Stimulated activated CD8-positive, alpha-beta memory T cell treated with anti-CD3 and anti-CD28 coated beads, Interleukin-15, amount 100 ng/mL, for 48 hours (primary cell): ENCODE measurements around the gene NCKAP1.
"Not testable (repeated sequence)": the region's sequence is repeated elsewhere in the genome, so short reads cannot be mapped to it uniquely, and the experiment has no call there.

Source experiments
- DNase-seq, 2 donors: peaks; one replicate each; pipeline ENCODE4 v3.0.0-alpha.2; 2020; ENCODE audit warnings: low read depth in 2 of 2

The NCKAP1 gene

DNA sequence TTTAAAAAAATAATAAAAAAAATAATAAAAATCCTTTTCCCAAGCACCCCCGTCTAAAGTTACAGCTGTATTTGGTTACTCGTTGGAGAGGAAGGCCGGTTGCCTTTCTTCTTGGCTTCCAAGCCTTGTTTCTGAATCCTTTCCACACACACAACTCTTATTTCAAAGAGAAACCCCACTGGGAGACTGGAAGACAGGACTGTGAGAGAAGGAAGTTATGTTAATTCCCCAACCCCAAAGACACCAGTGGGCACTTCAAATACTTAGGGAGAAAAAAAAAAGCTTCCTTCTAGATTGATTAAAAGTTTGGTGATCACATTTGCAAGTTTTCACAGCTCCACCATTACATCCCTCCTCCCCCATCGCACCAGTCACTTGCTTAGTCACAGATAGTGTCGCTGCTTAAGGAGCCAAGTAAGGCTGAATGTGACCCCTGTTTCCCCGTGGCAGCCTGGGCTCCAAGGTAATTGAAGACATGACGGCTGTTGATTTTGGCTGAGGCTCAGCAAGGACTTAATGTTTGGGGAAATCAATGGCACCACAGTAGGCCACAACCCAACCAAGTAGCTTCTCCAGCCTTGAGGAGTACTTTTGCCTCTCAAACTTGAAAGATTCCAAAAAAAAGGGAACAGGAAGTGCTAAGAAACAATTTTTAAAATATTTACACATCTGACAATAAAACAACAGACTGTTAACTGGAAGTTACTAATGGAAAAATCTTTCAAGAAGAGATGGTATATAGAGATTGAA is 131.0 kb downstream of the NCKAP1 start:
- DNase-seq, result no peak

DNA sequence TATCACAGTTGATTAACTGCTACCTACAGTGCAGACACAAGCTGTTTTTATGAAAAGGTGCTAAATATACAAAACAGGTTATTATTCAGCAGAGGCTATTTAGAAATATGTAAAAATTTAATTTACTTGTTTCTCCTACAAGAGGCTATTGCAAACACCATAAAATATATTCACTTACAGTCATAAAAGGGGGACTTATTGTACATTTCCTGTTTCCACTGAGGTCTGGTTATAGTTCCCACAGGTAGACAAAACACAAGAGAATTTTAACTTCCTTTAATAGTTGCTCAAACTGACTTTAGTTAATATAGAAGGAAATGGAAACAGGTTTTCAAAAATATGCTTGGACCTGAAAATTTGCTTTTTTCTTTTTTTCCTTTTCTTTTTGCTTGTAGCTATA is 131.8 kb downstream of the NCKAP1 start:
- no peak for DNase-seq

DNA sequence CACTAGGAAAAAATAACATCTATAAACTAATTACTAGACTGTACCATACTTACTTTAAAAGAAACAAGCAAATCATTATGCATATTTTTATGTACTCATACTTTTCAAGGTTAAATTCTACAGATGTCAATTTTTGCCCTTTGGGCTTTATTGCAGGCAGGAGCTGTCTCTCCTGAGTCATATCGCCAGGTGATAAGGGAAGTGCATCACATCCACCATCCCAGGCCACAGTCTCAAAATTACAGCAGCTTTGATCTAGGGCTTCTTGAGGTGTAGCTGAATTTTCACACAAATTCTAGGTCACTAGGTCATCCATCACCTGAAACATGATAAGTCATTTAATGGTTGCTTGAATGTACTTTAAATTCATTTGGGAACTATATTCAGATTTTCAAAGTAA is 133.4 kb downstream of the NCKAP1 start:
- DNase-seq, result no peak

DNA sequence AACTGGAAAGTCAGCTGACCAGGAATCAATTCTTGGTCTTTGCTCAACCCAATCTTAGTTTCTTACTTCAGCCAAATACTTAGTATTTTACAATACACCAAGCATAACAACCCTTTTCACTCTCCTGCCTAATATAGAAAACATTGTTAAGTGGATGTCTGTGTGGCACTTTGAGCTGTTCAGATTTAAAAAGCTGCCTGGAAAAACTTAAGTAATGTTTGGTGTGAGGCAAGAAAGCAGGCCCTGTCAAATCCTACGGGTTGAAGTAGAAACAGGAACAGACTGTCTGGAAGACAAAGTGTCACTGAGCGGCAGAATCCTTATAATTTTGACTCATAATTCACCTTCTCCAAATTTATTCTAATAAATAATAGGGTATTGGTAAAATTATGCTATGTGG is 134.7 kb downstream of the NCKAP1 start:
- DNase-seq, result no peak

DNA sequence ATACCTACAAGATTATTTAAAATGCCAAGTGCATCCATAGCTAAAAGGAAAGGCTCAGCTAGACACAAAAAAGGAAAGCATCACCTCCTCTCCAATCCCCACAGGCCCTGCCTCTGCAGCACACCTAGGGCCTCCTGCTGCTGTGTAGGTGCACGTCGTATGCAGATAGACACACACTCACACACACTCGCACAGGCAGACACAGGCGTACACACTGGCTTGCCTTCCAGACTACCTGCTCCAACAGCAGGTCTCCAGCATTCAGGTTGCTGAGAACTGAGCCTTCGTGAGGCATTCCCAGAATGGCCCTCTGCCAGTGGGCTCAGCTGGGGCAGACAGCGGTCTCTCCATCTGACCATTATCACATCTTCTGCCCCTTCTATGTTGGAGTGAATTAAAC is 136.5 kb downstream of the NCKAP1 start:
- no peak for DNase-seq

DNA sequence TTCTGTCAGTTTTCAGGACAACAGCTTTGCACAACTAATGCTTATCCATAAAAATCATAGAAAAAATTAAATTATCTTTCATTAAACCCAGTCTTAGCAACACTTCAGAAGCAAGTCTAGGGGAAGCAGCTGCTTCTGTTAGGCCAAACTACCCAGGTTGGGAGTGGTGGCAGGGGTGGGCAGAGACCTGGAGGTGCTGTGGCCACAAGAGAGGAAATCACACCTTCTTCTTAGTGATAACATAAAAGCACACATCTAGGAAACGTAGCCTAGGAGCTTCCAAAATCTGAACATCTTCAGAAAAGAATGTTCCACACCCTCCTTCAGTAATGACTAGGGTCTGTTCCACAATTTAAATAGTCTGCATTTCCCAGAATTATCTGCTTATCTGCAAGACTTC is 139.5 kb downstream of the NCKAP1 start:
- DNase-seq, result no peak

- DNase-seq, result no peak
Measured at GRCh38 chr2:182897137-182897536, 141.1 kb downstream of the NCKAP1 start.

DNA sequence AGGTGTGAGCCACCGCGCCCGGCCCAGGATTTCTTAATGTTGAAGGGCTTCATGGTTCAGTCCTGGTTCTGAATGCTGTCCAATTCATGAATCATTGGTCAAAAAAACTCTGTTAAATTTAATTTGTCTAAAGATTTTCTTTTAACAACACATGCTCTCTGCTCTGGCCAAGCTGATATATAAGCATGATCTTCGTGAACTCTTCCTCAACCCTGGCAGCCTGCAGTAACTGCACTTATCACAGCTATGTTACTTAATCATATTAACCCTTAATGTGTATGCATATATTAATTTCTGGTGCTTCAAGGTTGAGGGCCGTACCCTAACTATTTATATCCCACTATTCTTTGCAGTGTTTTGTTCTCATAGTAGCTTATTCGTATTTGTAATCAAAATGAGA is 142.5 kb downstream of the NCKAP1 start:
- DNase-seq, result no peak

GRCh38 chr2:182895169-182895568 is 143.1 kb downstream of the NCKAP1 start:
- DNase-seq, result no peak

DNA sequence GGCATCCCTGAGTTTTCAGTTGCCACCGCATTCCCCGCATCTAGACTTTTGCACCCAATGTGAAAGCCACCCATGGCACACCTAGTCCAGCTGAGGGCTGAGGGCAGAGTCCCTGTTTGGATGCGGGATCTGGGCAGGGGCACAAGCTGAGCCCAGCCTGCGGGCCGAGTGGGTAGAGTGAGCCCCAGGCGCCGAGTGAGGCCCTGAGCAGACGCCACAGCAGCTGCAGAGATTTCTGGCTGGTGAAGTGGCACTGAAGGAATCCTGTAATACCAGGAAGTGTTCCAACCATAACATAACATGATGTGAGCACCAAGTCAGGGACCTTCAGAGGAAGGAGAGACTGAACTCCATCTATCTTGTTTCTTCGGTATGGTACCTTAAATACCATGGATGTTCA is 144.1 kb downstream of the NCKAP1 start:
- no peak for DNase-seq

DNA sequence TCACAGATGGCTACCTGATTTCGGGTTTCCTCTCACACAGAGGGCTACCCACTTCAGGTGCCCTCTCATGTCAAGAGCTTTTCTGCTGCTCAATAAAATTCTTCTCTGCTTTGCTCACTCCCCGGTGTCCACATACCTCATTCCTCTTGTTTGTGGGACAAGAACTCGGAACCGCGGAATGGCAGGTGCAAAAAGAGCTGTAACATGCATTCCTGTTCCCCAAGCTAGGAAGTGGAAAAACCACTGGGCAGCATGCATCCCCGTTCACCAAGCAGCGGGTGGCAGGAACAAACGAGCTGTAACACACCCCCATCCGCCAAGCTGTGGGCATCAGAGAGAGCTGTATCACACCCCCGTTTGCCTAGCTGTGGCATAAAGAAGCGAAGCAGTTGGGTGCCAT is 144.6 kb downstream of the NCKAP1 start:
- DNase-seq, result no peak

GRCh38 chr2:182893035-182893434 is 145.2 kb downstream of the NCKAP1 start:
- not testable (repeated sequence) for DNase-seq

DNA sequence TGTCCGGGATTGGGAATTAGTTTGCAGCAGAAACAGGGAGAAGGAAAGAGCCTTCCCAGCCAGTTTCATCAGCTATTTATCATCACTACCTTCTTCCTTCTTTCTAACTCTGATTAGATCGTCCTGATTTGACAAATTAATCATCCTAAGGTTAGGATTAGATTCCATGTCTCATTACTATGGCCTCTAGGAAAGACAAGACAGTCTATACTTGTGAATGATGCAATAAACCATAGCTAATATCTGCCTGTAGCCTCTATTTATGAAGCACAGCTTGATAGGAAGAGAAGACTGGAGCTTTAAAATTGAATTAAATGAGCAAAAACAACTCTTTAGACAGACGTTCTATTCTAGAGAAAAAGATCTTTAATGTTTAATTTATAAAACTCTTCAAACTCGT is 146.6 kb downstream of the NCKAP1 start:
- DNase-seq, result no peak

DNA sequence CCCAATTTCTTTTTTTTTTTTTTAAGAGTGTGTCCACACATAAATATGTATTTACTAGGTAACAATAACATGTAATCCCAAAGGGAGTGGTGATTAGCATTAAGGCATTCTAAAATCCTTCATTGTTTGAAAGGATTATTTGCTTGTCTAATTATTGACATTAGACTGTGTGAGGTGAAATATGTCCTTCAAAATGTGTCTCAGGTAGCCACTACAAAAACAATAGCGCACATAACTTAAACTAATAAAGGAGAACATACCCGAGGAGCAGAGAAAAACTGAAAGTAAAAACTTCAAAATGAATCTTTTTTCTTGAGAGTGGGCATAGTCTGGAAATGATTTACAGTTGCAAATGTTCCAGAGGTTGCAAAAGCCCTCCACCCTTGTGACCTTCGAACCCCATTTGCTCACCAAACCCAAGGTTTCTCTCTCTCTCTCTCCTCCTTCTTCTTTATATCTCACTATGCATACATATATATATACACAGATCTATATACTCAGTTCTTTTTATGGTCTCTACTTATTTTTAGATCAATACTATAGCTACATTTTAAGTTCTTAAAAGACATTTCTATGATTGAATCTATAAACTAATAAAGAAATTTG is 147.4 kb downstream of the NCKAP1 start:
- no peak for DNase-seq

DNA sequence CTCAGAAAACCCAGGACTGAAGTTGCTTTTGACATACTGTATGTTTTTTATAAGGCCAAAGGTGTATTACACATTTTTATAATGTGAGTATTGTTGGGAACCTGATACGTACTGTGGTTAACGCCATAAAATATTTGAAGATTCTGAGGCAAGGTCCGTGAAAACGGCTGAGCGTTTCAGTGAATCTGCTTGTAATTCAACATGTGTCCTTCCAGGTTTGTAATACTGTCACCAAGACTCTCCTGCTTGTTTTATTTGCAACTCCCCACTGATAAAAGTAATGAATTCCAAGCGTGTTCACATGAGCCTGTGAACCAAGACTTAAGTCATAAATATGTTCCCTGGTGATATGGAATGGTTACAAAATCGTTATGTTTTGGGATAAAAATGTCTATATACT is 148.0 kb downstream of the NCKAP1 start:
- DNase-seq, result no peak

GRCh38 chr2:182887753-182888415 is 150.4 kb downstream of the NCKAP1 start:
- no peak for DNase-seq

GRCh38 chr2:182887093-182887492 is 151.2 kb downstream of the NCKAP1 start:
- no peak for DNase-seq

GRCh38 chr2:182885771-182886170 is 152.5 kb downstream of the NCKAP1 start:
- DNase-seq, result no peak

- no peak for DNase-seq
Measured at GRCh38 chr2:182883451-182883850, 154.8 kb downstream of the NCKAP1 start.

- not testable (repeated sequence) for DNase-seq
Measured at GRCh38 chr2:182880100-182880499, 158.2 kb downstream of the NCKAP1 start.

DNA sequence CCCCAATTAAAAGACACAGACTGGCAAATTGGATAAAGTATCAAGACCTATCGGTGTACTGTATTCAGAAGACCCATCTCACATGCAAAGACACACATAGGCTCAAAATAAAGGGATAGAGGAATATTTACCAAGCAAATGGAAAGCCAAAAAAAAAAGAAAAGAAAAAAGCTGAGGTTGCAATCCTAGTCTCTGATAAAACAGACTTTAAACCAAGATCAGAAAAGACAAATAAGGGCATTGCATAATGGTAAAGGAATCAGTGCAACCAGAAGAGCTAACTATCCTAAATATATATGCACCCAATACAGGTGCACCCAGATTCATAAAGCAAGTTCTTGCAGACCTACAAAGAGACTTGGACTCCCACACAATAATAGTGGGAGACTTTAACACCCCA is 161.6 kb downstream of the NCKAP1 start:
- not testable (repeated sequence) for DNase-seq

GRCh38 chr2:182870227-182870626 is 168.0 kb downstream of the NCKAP1 start:
- no peak for DNase-seq
